Vagina (tissue), 2 donors: ENCODE results near the gene TNFAIP8L1. TPM values are rescaled to one million over a fixed set of nuclear protein-coding genes. Genes with fewer than 3 reads are reported as not detected.
"Not testable (repeated sequence)": the region's sequence is repeated elsewhere in the genome, so short reads cannot be mapped to it uniquely, and the experiment has no call there.

ENCODE experiments used
- DNase-seq, 2 donors: peaks; one replicate each; pipeline ENCODE4 v3.0.0-alpha.2; 2017; ENCODE audit errors: extremely low spot score in 2 of 2
- H3K27ac ChIP-seq: fragments of 200-600 bp; sonication (generic); one replicate; pipeline ENCODE4 v1.5.1; 2019
- H3K27me3 ChIP-seq: fragments of 200-600 bp; sonication (generic); one replicate; pipeline ENCODE4 v1.5.1; 2019
- H3K36me3 ChIP-seq, 2 donors: fragments of 200-600 bp; sonication (generic); one replicate each; pipeline ENCODE4 v1.5.1; 2017 to 2019
- H3K4me1 ChIP-seq: fragments of 200-600 bp; sonication (generic); one replicate; pipeline ENCODE4 v1.5.1; 2019
- H3K4me3 ChIP-seq, 2 donors: fragments of 200-600 bp; sonication (generic); 1 replicate in 1 of 2; 2 replicates in 1 of 2; pipeline ENCODE4 v1.5.1; 2016 to 2019
- H3K9me3 ChIP-seq: fragments of 200-600 bp; sonication (generic); one replicate; pipeline ENCODE4 v1.5.1; 2019
- POLR2A ChIP-seq, 2 donors: fragments of 450-650 bp; IDR thresholded peaks; one replicate each; pipeline ENCODE4 v1.6.1; 2017; ENCODE audit warnings: antibody characterized with exemption in 2 of 2, mild to moderate bottlenecking in 2 of 2, moderate library complexity in 2 of 2
- POLR2AphosphoS5 ChIP-seq, 2 donors: sonication (generic); formaldehyde crosslinking; IDR thresholded peaks; one replicate each; pipeline ENCODE4 v1.9.0; 2017; ENCODE audit warnings: antibody characterized with exemption in 2 of 2, mild to moderate bottlenecking in 2 of 2, low read depth in 1 of 2; ENCODE audit not compliant: insufficient read depth in 1 of 2
- intact Hi-C: fragments of 100-400 bp; cut with DNase I; formaldehyde crosslinking; loops from one replicate; pipeline ENCODE4 v1.15.1; 2023
- total RNA-seq: library from RNA; depleted of rRNA; stranded (reverse); fragments of >200 nt; gene quantifications from one replicate; pipeline ENCODE4 v1.2.3, GENCODE V29; 2016
- TF ChIP-seq, protein P1 (sequence below), 3 experiments: fragments of 450-650 bp in 2 of 3; fragments of 200-600 bp in 1 of 3; sonication (generic) in 1 of 3; IDR thresholded peaks; one replicate each; pipeline ENCODE4 v1.5.1; 2017 to 2019; ENCODE audit warnings: antibody characterized with exemption in 3 of 3, mild to moderate bottlenecking in 2 of 3, moderate library complexity in 2 of 3

Gene TNFAIP8L1
- total RNA-seq, 1 donor from 2014 or later, result 13.0 TPM

- Histone ChIP-seq H3K27me3 (no peaks in the 10 kb centered on the region), H3K4me1 (peaks cover 4% of the 10 kb centered on the region), H3K36me3 (no peaks in the 10 kb centered on the region), H3K4me3 (no peak overlapping the region), H3K9me3 (no peaks in the 10 kb centered on the region), H3K27ac (peak overlapping the region; percentile 30)
- no peak for DNase-seq
- intact Hi-C loops, result no loop called here
- TF ChIP-seq POLR2AphosphoS5 (IDR thresholded peaks at IDR 0.05; ENCODE audit: insufficient read depth in 1 of 2, low read depth in 1 of 2), result peak in 1 of 2 donors; percentile 39
- TF ChIP-seq, protein P1, sequence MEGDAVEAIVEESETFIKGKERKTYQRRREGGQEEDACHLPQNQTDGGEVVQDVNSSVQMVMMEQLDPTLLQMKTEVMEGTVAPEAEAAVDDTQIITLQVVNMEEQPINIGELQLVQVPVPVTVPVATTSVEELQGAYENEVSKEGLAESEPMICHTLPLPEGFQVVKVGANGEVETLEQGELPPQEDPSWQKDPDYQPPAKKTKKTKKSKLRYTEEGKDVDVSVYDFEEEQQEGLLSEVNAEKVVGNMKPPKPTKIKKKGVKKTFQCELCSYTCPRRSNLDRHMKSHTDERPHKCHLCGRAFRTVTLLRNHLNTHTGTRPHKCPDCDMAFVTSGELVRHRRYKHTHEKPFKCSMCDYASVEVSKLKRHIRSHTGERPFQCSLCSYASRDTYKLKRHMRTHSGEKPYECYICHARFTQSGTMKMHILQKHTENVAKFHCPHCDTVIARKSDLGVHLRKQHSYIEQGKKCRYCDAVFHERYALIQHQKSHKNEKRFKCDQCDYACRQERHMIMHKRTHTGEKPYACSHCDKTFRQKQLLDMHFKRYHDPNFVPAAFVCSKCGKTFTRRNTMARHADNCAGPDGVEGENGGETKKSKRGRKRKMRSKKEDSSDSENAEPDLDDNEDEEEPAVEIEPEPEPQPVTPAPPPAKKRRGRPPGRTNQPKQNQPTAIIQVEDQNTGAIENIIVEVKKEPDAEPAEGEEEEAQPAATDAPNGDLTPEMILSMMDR (IDR thresholded peaks at IDR 0.05), result no peak
- no peak for TF ChIP-seq POLR2A (IDR thresholded peaks at IDR 0.05)
Measured at GRCh38 chr19:4593409-4593851, 45.9 kb upstream of the TNFAIP8L1 start.

GRCh38 chr19:4594201-4594600 lies 45.1 kb upstream of the TNFAIP8L1 start:
- intact Hi-C loops, result no loop called here
- Histone ChIP-seq H3K27me3 (peaks cover 3% of the 10 kb centered on the region), H3K9me3 (no peaks in the 10 kb centered on the region), H3K36me3 (no peaks in the 10 kb centered on the region), H3K4me1 (peaks cover 7% of the 10 kb centered on the region), H3K27ac (no peak overlapping the region), H3K4me3 (no peak overlapping the region)
- TF ChIP-seq POLR2AphosphoS5 (IDR thresholded peaks at IDR 0.05; ENCODE audit: insufficient read depth in 1 of 2, low read depth in 1 of 2) (no peak), POLR2A (IDR thresholded peaks at IDR 0.05) (no peak)
- TF ChIP-seq, protein P1 (IDR thresholded peaks at IDR 0.05), result no peak
- no peak for DNase-seq

GRCh38 chr19:4595158-4595557 lies 44.2 kb upstream of the TNFAIP8L1 start:
- H3K4me1 ChIP-seq, H3K9me3 ChIP-seq, H3K27me3 ChIP-seq, H3K27ac ChIP-seq, H3K36me3 ChIP-seq, DNase-seq, H3K4me3 ChIP-seq, intact Hi-C loops: not testable (repeated sequence)

- H3K4me1 ChIP-seq, result peaks cover 7% of the 10 kb centered on the region
- TF ChIP-seq POLR2A (IDR thresholded peaks at IDR 0.05) (no peak), POLR2AphosphoS5 (IDR thresholded peaks at IDR 0.05; ENCODE audit: insufficient read depth in 1 of 2, low read depth in 1 of 2) (no peak)
- TF ChIP-seq, protein P1 (IDR thresholded peaks at IDR 0.05), result no peak
- no peak overlapping the region for H3K4me3 ChIP-seq
- no peaks in the 10 kb centered on the region for H3K36me3 ChIP-seq
- intact Hi-C loops, result no loop called here
- peaks cover 3% of the 10 kb centered on the region for H3K27me3 ChIP-seq
- no peaks in the 10 kb centered on the region for H3K9me3 ChIP-seq
- DNase-seq, result no peak
- H3K27ac ChIP-seq, result no peak overlapping the region
Measured at GRCh38 chr19:4596033-4596904, 43.0 kb upstream of the TNFAIP8L1 start.

GRCh38 chr19:4597278-4597974 lies 41.9 kb upstream of the TNFAIP8L1 start:
- Histone ChIP-seq H3K27me3 (peaks cover 3% of the 10 kb centered on the region), H3K4me3 (peak overlapping the region in 1 of 2 donors; percentile 30), H3K36me3 (no peaks in the 10 kb centered on the region), H3K4me1 (peaks cover 7% of the 10 kb centered on the region), H3K27ac (no peak overlapping the region), H3K9me3 (no peaks in the 10 kb centered on the region)
- DNase-seq, result no peak
- intact Hi-C loops, result no loop called here
- TF ChIP-seq, protein P1 (IDR thresholded peaks at IDR 0.05), result no peak
- TF ChIP-seq POLR2AphosphoS5 (IDR thresholded peaks at IDR 0.05; ENCODE audit: insufficient read depth in 1 of 2, low read depth in 1 of 2), result no peak
